Loucy (cell line): ENCODE measurements around the gene GPR75.

Experiments
- H2AFZ ChIP-seq: fragments of 200-600 bp; sonication (generic); 2 replicates; pipeline ENCODE4 v1.6.0; 2016; ENCODE audit warnings: antibody characterized with exemption, mild to moderate bottlenecking, low read length, moderate library complexity
- H3F3A ChIP-seq: fragments of 200-600 bp; 2 replicates; pipeline ENCODE4 v1.6.0; 2016; ENCODE audit warnings: antibody characterized with exemption, low read depth, mild to moderate bottlenecking
- H3K27me3 ChIP-seq: fragments of 200-600 bp; sonication (generic); 2 replicates; pipeline ENCODE4 v1.6.1; 2014; ENCODE audit warnings: low read length, mild to moderate bottlenecking; ENCODE audit not compliant: insufficient read depth, poor library complexity, severe bottlenecking
- H3K36me3 ChIP-seq: fragments of 200-600 bp; sonication (generic); 2 replicates; pipeline ENCODE4 v1.6.1; 2016; ENCODE audit warnings: low read length; ENCODE audit not compliant: insufficient read depth
- H3K4me1 ChIP-seq: fragments of 200-600 bp; sonication (generic); 2 replicates; pipeline ENCODE4 v1.5.1; 2014; ENCODE audit warnings: low read length, mild to moderate bottlenecking; ENCODE audit not compliant: insufficient read depth, poor library complexity, severe bottlenecking
- H3K4me2 ChIP-seq: fragments of 200-600 bp; sonication (generic); 2 replicates; pipeline ENCODE4 v1.6.0; 2014; ENCODE audit warnings: antibody characterized with exemption, low read length, low read depth, mild to moderate bottlenecking; ENCODE audit not compliant: poor library complexity, severe bottlenecking
- H3K4me3 ChIP-seq: fragments of 200-600 bp; sonication (generic); 2 replicates; pipeline ENCODE4 v1.5.1; 2014; ENCODE audit warnings: low read length, mild to moderate bottlenecking, mixed read lengths; ENCODE audit not compliant: poor library complexity, severe bottlenecking
- H3K79me2 ChIP-seq: fragments of 200-600 bp; sonication (generic); 2 replicates; pipeline ENCODE4 v1.6.1; 2014; ENCODE audit warnings: low read length; ENCODE audit not compliant: insufficient read depth
- H3K9ac ChIP-seq: fragments of 200-600 bp; sonication (generic); 2 replicates; pipeline ENCODE4 v1.6.0; 2014; ENCODE audit warnings: mild to moderate bottlenecking, low read depth, low read length, moderate library complexity; ENCODE audit not compliant: poor library complexity, severe bottlenecking
- H3K9me2 ChIP-seq: fragments of 200-600 bp; sonication (generic); replicated peaks from 2 replicates; pipeline ENCODE4 v1.6.1; 2016; ENCODE audit warnings: low read depth, low read length, mixed read lengths
- H3K9me3 ChIP-seq: fragments of 200-600 bp; sonication (generic); 2 replicates; pipeline ENCODE4 v1.6.1; 2014; ENCODE audit warnings: mild to moderate bottlenecking, antibody characterized with exemption, low read length, low read depth; ENCODE audit not compliant: insufficient read depth
- H4K20me1 ChIP-seq: fragments of 200-600 bp; sonication (generic); 2 replicates; pipeline ENCODE4 v1.6.0; 2014; ENCODE audit warnings: antibody characterized with exemption, low read length, mild to moderate bottlenecking; ENCODE audit not compliant: insufficient read depth, poor library complexity, severe bottlenecking
- CTCF ChIP-seq: fragments of 200-600 bp; sonication (generic); conservative IDR thresholded peaks from 2 replicates; pipeline ENCODE4 v1.5.1; 2014; ENCODE audit warnings: mild to moderate bottlenecking, antibody characterized with exemption, low read length
- EZH2phosphoT487 ChIP-seq: fragments of 200-600 bp; IDR thresholded peaks from 2 replicates; pipeline ENCODE4 v1.6.1; 2018; ENCODE audit warnings: antibody characterized with exemption, mild to moderate bottlenecking, moderate library complexity, borderline replicate concordance

The GPR75 gene

GRCh38 chr2:53829273-53829979 is 30.3 kb downstream of the GPR75 start:
- no peaks in the 10 kb centered on the region for H3K36me3 ChIP-seq
- no peaks in the 10 kb centered on the region for H3K27me3 ChIP-seq
- H3K4me1 ChIP-seq = no peaks in the 10 kb centered on the region
- H3K9ac ChIP-seq = no peak overlapping the region
- H3K9me2 ChIP-seq = no peaks in the 10 kb centered on the region
- no peak overlapping the region for H3K4me3 ChIP-seq
- TF ChIP-seq EZH2phosphoT487 (no peak), CTCF (no peak)
- no peaks in the 10 kb centered on the region for H3K79me2 ChIP-seq
- no peak overlapping the region for H3K4me2 ChIP-seq
- H3K9me3 ChIP-seq = no peaks in the 10 kb centered on the region
- H2AFZ ChIP-seq = no peak overlapping the region
- no peaks in the 10 kb centered on the region for H3F3A ChIP-seq
- no peaks in the 10 kb centered on the region for H4K20me1 ChIP-seq

GRCh38 chr2:53828331-53828730 is 31.4 kb downstream of the GPR75 start:
- no peaks in the 10 kb centered on the region for H3K27me3 ChIP-seq
- H3K79me2 ChIP-seq = no peaks in the 10 kb centered on the region
- H3K9ac ChIP-seq = no peak overlapping the region
- no peak overlapping the region for H2AFZ ChIP-seq
- no peak overlapping the region for H3K4me2 ChIP-seq
- no peak overlapping the region for H3K4me3 ChIP-seq
- no peaks in the 10 kb centered on the region for H4K20me1 ChIP-seq
- H3K9me2 ChIP-seq = no peaks in the 10 kb centered on the region
- H3K36me3 ChIP-seq = no peaks in the 10 kb centered on the region
- no peaks in the 10 kb centered on the region for H3K9me3 ChIP-seq
- TF ChIP-seq EZH2phosphoT487 (no peak), CTCF (no peak)
- no peaks in the 10 kb centered on the region for H3K4me1 ChIP-seq
- no peaks in the 10 kb centered on the region for H3F3A ChIP-seq

- no peak for TF ChIP-seq EZH2phosphoT487
- Histone ChIP-seq H3K4me3 (no peak overlapping the region), H3K4me2 (no peak overlapping the region), H4K20me1 (no peaks in the 10 kb centered on the region), H3K4me1 (no peaks in the 10 kb centered on the region), H3K9me3 (no peaks in the 10 kb centered on the region), H3K27me3 (no peaks in the 10 kb centered on the region), H3K79me2 (no peaks in the 10 kb centered on the region), H3K36me3 (no peaks in the 10 kb centered on the region), H2AFZ (no peak overlapping the region), H3K9me2 (no peaks in the 10 kb centered on the region), H3K9ac (no peak overlapping the region), H3F3A (no peaks in the 10 kb centered on the region)
These were observed 32.2 kb downstream of the GPR75 start for GRCh38 chr2:53827398-53828175.
